Liver (tissue), 3 donors: Measurements from ENCODE around the gene SMAD7.

Experiments used
- CTCF ChIP-seq: fragments of 150-350 bp; IDR thresholded peaks from 2 replicates; pipeline ENCODE4 v1.5.1; 2017; ENCODE audit warnings: improper control_type of control experiment, low read depth, low read length; ENCODE audit not compliant: missing input control
- FOXA2 ChIP-seq: IDR thresholded peaks from 2 replicates; pipeline ENCODE4 v1.6.1; 2016; ENCODE audit warnings: antibody characterized with exemption
- GABPA ChIP-seq, 2 donors: IDR thresholded peaks in 1 of 2; conservative IDR thresholded peaks in 1 of 2; 2 replicates each; pipeline ENCODE4 v1.6.1; 2016; ENCODE audit warnings: antibody characterized with exemption in 2 of 2, mild to moderate bottlenecking in 1 of 2, moderate library complexity in 1 of 2
- JUND ChIP-seq, 2 donors: IDR thresholded peaks; 2 replicates each; pipeline ENCODE4 v1.6.1; 2016; ENCODE audit warnings: antibody characterized with exemption in 2 of 2
- MAX ChIP-seq: IDR thresholded peaks from 2 replicates; pipeline ENCODE4 v1.6.1; 2016; ENCODE audit warnings: antibody characterized with exemption
- NR2F2 ChIP-seq: IDR thresholded peaks from 2 replicates; pipeline ENCODE4 v1.6.1; 2016; ENCODE audit warnings: antibody characterized with exemption
- RAD21 ChIP-seq, 2 donors: IDR thresholded peaks; 2 replicates each; pipeline ENCODE4 v1.6.1; 2016; ENCODE audit warnings: antibody characterized with exemption in 2 of 2, mild to moderate bottlenecking in 2 of 2
- REST ChIP-seq: IDR thresholded peaks from 2 replicates; pipeline ENCODE4 v1.6.1; 2016; ENCODE audit warnings: antibody characterized with exemption, mild to moderate bottlenecking
- SP1 ChIP-seq: IDR thresholded peaks from 2 replicates; pipeline ENCODE4 v1.6.1; 2018; ENCODE audit warnings: antibody characterized with exemption, mild to moderate bottlenecking
- TAF1 ChIP-seq: conservative IDR thresholded peaks from 2 replicates; pipeline ENCODE4 v1.6.1; 2016; ENCODE audit warnings: antibody characterized with exemption, mild to moderate bottlenecking
- YY1 ChIP-seq: IDR thresholded peaks from 2 replicates; pipeline ENCODE4 v1.6.1; 2016; ENCODE audit warnings: antibody characterized with exemption, mild to moderate bottlenecking
- ZBTB33 ChIP-seq: IDR thresholded peaks from 2 replicates; pipeline ENCODE4 v1.6.1; 2016; ENCODE audit warnings: antibody characterized with exemption
- donor health status: healthy.
- donor health status: healthy.

- no peak for TF ChIP-seq CTCF
- no peak for TF ChIP-seq TAF1
- TF ChIP-seq REST: no peak
- no peak for TF ChIP-seq ZBTB33
- TF ChIP-seq JUND (IDR thresholded peaks at IDR 0.05): no peak
- no peak for TF ChIP-seq RAD21 (IDR thresholded peaks at IDR 0.05)
- no peak for TF ChIP-seq SP1
- TF ChIP-seq GABPA (IDR thresholded peaks at IDR 0.05 in 1 of 2, conservative IDR thresholded peaks at IDR 0.05 in 1 of 2): no peak
- no peak for TF ChIP-seq NR2F2
- no peak for TF ChIP-seq YY1
- no peak for TF ChIP-seq MAX
- TF ChIP-seq FOXA2: no peak
Measured at GRCh38 chr18:48892146-48892855, 58.5 kb downstream of the SMAD7 start.
